ENCODE measurements around the gene RAVER2.
"Not testable (repeated sequence)": the region's sequence is repeated elsewhere in the genome, so short reads cannot be mapped to it uniquely, and the experiment has no call there.

Gene RAVER2

DNA sequence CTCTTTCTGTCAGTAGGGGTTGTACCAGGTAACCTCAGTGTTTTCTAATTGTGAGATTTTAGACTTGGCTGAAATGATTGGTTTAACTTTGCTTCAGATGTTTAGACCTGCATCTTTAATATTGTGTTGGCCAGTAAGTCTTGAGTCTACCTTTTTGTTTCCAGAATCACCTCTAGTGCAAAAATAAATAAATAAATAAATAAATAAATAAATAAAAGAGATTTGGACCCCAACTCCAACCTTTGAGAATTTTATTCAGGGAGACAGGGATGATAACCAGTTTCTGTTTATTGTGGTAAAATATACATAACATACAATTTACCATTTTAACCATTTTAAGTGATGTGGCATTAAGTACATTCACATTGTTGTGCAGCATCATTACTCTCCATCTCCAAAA lies 64.4 kb downstream of the RAVER2 start:
- ChIA-PET POLR2A (ENCODE audit: low non-redundant PET) (no interaction called here), CTCF (no interaction called here)
- H3K27ac ChIP-seq = no peak overlapping the region
- no peak for DNase-seq (ENCODE audit: low spot score)
- TF ChIP-seq, protein P1, sequence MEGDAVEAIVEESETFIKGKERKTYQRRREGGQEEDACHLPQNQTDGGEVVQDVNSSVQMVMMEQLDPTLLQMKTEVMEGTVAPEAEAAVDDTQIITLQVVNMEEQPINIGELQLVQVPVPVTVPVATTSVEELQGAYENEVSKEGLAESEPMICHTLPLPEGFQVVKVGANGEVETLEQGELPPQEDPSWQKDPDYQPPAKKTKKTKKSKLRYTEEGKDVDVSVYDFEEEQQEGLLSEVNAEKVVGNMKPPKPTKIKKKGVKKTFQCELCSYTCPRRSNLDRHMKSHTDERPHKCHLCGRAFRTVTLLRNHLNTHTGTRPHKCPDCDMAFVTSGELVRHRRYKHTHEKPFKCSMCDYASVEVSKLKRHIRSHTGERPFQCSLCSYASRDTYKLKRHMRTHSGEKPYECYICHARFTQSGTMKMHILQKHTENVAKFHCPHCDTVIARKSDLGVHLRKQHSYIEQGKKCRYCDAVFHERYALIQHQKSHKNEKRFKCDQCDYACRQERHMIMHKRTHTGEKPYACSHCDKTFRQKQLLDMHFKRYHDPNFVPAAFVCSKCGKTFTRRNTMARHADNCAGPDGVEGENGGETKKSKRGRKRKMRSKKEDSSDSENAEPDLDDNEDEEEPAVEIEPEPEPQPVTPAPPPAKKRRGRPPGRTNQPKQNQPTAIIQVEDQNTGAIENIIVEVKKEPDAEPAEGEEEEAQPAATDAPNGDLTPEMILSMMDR (conservative IDR thresholded peaks at IDR 0.05; ENCODE audit: low read depth) = no peak

DNA sequence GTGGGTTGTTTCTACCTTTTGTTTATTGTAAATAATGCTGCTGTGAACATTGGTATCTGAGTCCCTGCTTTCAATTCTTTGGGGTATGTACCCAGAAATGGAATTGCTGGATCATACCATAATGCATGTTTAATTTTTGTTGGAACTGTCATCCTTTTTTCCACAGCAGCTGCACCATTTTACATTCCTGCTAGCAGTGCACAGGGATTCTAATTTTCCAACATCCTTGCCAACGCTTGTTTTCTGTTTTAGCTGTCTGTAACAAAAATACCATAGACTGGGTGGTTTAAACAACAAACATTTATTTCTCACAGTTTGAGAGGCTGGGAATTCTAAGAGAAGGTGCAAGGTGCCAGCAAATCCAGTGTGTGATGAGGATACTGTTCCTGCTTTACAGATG lies 65.1 kb downstream of the RAVER2 start:
- CTCF ChIA-PET = no interaction called here
- POLR2A ChIA-PET (ENCODE audit: low non-redundant PET) = no interaction called here
- TF ChIP-seq, protein P1 (conservative IDR thresholded peaks at IDR 0.05; ENCODE audit: low read depth) = no peak
- H3K27ac ChIP-seq = no peak overlapping the region
- DNase-seq (ENCODE audit: low spot score) = no peak

DNA sequence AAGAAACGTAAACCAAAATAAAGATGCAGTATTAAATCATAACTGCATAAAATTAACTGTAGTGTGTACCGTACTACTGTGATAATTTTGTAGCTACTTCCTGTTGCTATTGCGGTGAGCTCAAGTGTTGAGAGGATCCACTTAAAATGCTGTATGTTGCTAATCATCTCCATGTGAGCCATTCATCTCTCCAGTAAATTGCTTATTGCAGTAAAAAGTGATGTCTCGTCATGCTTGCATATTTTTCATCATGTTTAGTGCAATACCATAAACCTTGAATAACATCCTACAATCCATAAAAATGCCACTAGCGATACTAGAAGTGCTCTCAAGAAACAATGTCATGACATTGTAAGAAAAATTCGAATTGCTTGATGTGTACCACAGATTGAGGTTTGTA lies 66.3 kb downstream of the RAVER2 start:
- CTCF ChIA-PET = no interaction called here
- no peak overlapping the region for H3K27ac ChIP-seq
- POLR2A ChIA-PET (ENCODE audit: low non-redundant PET) = no interaction called here
- no peak for DNase-seq (ENCODE audit: low spot score)
- TF ChIP-seq, protein P1 (conservative IDR thresholded peaks at IDR 0.05; ENCODE audit: low read depth) = no peak

DNA sequence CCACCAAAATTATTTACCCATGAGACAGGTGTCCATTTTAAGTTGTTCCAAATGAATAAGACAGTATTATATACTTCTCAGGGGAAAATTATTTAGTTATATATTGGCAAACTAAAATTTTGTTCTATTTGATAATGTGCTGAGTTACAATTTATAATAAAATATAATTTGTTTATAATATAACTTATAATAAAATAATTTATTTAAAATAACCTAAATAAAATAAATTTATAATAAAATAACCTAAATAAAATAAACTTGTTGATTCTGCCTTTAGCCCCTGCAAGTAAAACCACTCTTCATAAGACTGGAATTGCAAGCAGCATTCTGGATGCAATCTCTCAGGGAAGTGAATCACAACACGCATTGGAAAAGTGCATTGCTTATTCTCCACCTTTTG lies 69.6 kb downstream of the RAVER2 start:
- ChIA-PET CTCF (no interaction called here), POLR2A (ENCODE audit: low non-redundant PET) (no interaction called here)
- no peak overlapping the region for H3K27ac ChIP-seq
- TF ChIP-seq, protein P1 (conservative IDR thresholded peaks at IDR 0.05; ENCODE audit: low read depth) = no peak
- no peak for DNase-seq (ENCODE audit: low spot score)

DNA sequence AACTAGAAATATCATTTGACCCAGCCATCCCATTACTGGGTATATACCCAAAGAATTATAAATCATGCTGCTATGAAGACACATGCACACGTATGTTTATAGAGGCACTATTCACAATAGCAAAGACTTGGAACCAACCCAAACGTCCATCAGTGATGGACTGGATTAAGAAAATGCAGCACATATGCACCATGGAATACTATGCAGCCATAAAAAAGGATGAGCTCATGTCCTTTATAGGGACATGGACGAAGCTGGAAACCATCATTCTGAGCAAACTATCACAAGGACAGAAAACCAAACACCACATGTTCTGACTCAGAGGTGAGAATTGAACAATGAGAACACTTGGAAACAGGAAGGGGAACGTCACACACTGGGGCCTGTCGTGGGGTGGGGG lies 72.5 kb downstream of the RAVER2 start:
- DNase-seq (ENCODE audit: low spot score); POLR2A ChIA-PET (ENCODE audit: low non-redundant PET); H3K27ac ChIP-seq; CTCF ChIA-PET: not testable (repeated sequence)

DNA sequence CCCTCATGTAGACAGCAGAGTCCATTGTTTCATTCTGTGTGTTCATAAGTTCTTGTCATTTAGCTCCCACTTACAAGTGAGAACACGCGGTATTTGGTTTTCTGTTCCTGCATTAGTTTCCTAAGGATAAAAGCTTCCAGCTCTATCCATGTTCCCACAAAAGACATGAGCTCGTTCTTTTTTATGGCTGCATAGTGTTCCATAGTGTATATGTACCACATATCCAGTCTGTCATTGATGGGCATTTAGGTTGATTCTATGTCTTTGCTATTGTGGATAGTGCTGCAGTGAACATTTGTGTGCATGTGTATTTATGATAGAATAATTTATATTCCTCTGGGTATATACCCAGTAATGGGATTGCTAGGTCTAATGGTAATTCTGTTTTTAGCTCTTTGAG lies 75.7 kb downstream of the RAVER2 start:
- POLR2A ChIA-PET (ENCODE audit: low non-redundant PET); H3K27ac ChIP-seq; DNase-seq (ENCODE audit: low spot score): not testable (repeated sequence)
- CTCF ChIA-PET = interaction anchor here (0.6 kb wide), 1 partner anchor 65 kb away, joined by 3 read pairs; no protein-coding TSS in a partner anchor

DNA sequence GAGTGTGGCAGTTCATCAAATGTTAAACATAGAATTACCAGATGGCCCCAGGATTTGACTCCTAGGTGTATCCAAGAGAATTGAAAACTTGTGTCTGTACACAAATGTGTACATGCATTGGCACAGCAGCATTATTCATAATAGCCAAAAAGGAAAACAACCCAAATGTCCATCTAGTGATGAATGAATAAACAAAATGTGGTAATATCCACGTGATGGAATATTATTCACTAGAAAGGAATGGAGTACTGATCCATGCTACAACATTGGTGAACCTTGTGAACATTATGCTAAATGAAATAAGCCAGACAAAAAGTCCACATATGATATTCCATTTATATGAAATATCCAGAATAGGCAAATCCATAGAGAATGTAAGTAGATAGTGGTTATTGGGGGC lies 77.7 kb downstream of the RAVER2 start:
- no peak for DNase-seq (ENCODE audit: low spot score)
- CTCF ChIA-PET = interaction anchor here (0.6 kb wide), 1 partner anchor 368 kb away, joined by 4 read pairs; no protein-coding TSS in a partner anchor
- TF ChIP-seq, protein P1 (conservative IDR thresholded peaks at IDR 0.05; ENCODE audit: low read depth) = no peak
- no peak overlapping the region for H3K27ac ChIP-seq
- POLR2A ChIA-PET (ENCODE audit: low non-redundant PET) = no interaction called here
